Activated CD4-positive, alpha-beta T cell treated with anti-CD3 and anti-CD28 coated beads, Interleukin-2, amount 50 U/mL, for 16 hours (primary cell): ENCODE data around the gene FASTK.

Experiments used
- DNase-seq: peaks from one replicate; pipeline ENCODE4 v3.0.0-alpha.2; 2020

The FASTK gene

GRCh38 chr7:151095123-151095797 is 14.7 kb upstream of the FASTK start:
- no peak for DNase-seq

- DNase-seq: no peak
These were observed 14.1 kb upstream of the FASTK start for GRCh38 chr7:151094675-151095074.

- no peak for DNase-seq
These were observed 13.1 kb upstream of the FASTK start for GRCh38 chr7:151093748-151094147.

- DNase-seq: no peak
These were observed 11.4 kb upstream of the FASTK start for GRCh38 chr7:151091988-151092387.

- DNase-seq: peak; percentile 40
These were observed 10.8 kb upstream of the FASTK start for GRCh38 chr7:151091431-151091830.

GRCh38 chr7:151091003-151091402 is 10.4 kb upstream of the FASTK start:
- no peak for DNase-seq

- DNase-seq: no peak
These were observed 9.5 kb upstream of the FASTK start for GRCh38 chr7:151089893-151090730.

GRCh38 chr7:151088856-151089699 is 8.5 kb upstream of the FASTK start:
- no peak for DNase-seq

GRCh38 chr7:151088019-151088855 is 7.6 kb upstream of the FASTK start:
- DNase-seq: no peak

GRCh38 chr7:151087245-151088018 is 6.8 kb upstream of the FASTK start:
- DNase-seq: peak; percentile 34

- peak; percentile 32 for DNase-seq
These were observed 6.2 kb upstream of the FASTK start for GRCh38 chr7:151086802-151087244.

GRCh38 chr7:151085691-151086620 is 5.3 kb upstream of the FASTK start, which contains the start of gene AGAP3:
Gene AGAP3 (plus strand): TSS chr7:151086475. CDS start chr7:151086742, 267 bp downstream.
- peak; percentile 71 for DNase-seq

GRCh38 chr7:151085329-151085690 is 4.7 kb upstream of the FASTK start:
- no peak for DNase-seq

GRCh38 chr7:151083824-151084160 is 3.2 kb upstream of the FASTK start:
- DNase-seq: no peak

GRCh38 chr7:151083071-151083823 is 2.6 kb upstream of the FASTK start, which contains the start of gene TMUB1:
Gene TMUB1 (minus strand): TSS chr7:151083493. CDS start chr7:151082563, 930 bp downstream.
- peak; percentile 83 for DNase-seq

GRCh38 chr7:151082141-151083070 is 1.8 kb upstream of the FASTK start:
- no peak for DNase-seq

- no peak for DNase-seq
These were observed 827 bp upstream of the FASTK start for GRCh38 chr7:151081170-151082101.
